HG02938 (cell line): ENCODE data around the gene UCKL1.
"Not testable (repeated sequence)": the region's sequence is repeated elsewhere in the genome, so short reads cannot be mapped to it uniquely, and the experiment has no call there.

Experiments
- ATAC-seq: cut with Tn5 transposase; IDR thresholded peaks from one replicate; pipeline ENCODE4 v1.9.1; 2021; ENCODE audit warnings: mild to moderate bottlenecking, moderate library complexity; ENCODE audit not compliant: unreplicated experiment

Gene UCKL1

DNA sequence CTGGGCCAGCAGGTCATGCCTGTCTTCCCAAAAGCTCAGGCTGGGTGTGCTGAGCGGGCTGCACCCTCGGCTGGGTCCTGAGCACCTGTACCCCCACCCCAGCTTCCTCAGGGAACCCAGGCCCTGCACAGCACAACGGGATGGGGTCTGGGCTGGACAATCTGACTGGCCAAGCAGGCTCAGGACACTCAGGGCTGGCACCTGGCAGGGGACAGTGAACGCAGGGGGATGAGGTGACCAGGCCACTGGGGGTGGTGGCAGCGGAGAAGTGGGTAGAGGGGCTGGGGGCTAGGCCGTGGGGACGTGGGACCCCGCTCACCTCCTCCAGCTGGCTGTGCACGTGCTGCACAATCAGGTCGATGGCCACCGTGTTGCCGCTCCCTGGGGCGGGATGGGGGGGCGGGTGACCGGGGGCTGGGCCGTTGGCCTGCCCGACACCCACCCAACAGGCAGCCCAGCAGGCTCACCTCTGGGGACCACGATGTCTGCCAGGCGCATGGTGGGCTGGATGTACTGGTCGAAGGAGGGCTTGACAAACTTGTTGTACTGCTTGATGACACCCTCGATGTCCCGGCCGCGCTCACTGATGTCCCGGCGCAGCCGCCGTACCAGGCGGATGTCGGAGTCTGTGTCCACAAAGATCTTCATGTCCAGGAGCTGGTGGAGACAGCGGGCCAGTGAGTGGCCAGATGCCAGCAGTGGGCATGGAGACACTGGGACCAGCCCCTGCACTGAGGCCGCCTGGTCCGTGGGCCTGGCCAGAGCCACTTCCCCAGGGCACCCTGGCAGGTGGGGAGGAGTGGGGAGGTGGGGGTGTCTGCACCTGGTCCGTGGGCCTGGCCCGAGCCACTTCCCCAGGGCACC, 11.9 kb downstream of the UCKL1 start:
- no peak for ATAC-seq

DNA sequence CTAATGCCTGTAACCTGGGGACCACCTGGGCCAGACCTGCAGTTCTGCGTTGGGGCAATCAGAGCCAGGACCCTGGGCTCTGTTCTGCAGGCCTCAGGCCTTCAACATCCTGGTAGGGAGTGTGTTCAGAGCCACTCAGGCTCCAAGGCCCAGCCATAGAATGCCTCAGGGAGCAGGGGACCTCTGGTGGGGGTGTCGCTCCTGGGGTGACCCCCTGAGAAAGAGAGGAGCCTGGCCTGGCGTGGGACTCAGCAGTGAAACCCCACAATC, 12.5 kb downstream of the UCKL1 start:
- ATAC-seq = no peak

DNA sequence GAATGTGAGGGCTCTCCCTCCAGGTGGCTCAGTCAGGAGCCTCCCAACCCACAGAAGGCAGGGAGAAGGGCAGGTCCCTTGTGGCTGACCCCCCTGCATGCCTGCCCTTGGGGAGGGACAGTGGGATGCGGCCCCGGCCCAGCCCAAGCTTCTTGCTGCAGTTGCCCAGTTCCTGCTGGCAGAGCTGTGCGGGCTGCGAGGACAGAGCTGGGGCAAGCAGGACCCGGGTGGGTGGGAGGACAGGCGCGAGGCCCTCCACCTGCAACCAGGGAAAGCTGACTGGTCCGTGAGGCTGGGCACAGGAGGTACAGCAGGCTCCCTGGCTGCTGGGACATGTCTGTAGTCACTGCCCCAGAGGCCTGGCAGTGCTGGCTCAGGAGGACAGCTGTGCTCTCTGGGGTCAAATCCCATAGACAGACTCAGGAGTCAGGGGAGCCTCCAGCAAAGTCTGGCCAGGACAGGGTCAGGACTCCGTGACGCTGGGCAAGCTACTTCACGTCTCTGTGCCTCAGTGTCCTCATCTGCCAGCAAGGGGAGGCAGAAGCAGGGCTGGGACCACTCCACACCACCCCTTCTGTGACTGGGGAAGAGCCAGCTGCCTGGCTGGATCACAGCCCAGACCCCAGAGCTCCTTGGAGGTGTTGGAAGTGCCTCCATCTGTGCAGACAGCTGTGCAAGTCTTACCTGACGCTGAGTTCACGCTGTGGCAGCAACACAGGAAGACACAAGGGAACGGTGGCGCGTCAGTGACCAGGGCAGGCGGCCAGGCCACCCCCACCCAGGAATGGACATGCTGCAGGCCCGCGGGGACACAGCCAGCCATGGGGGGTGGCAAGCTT, 13.0 kb downstream of the UCKL1 start:
- ATAC-seq = no peak

DNA sequence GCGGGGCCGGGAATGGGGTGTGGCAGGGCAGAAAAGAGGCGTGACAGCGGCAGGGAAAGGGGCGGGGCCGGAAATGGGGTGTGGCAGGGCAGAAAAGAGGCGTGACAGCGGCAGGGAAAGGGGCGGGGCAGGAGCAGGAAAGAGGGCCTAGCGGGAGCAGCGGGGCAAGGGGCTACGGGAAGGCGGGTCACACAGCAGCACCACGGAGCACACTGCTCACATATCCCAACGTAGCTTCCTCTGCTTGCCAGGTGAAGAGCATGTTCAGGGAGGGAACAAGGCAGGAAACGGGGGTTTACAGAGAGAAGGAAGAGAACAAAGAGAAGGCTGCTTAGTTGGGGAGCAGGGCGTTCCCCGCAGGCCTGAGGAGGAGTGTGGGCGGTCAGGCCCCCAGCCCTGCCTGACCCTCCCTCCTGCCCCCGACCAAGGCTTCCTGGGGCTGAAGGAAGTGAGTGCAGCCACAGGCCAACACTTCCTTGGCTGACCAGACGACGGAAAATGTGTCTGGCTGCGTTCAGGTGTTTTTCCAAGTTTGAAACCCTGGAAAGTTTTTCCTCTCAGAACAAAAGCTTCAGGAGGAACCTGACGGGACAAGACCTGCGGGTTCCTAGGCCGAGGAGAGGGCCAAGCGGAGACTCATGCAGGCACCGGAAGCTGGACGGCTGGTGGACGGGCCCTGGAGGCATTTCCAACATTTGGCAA, 13.8 kb downstream of the UCKL1 start:
- ATAC-seq = no peak

DNA sequence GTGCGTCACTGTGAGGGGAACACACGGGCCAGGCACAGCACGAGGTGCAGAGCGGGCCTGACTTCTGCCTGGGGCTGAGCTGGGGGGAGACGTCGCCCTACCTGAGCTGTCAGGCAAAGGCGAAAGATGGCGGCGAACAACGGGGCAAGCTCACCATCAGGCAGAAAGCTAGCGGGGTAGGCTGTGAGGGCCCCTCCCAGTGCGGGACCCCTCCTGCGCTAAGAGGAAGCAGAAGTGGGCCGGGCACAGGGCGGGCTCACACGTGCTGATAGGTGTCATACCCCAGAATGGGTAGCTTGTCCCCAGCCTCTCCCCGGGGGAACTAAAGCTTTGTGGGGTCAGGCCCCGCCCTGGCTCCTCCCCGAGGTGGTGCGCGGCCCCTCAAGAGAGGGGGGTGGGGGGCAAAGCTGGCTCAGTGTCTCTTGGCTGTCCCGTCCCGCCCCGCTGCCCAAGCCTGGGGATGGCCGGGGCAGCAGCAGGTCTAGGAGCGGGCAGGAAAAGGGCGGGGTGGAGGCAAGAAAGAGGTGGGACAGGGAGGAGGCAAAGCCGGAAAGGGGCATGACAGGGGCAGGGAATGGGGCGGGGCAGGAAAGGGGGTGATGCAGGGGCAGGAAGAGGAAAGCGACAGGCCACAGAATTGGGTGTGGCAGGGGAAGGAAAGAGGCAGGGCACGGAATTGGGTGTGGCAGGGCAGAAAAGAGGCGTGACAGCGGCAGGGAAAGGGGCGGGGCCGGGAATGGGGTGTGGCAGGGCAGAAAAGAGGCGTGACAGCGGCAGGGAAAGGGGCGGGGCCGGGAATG, 14.7 kb downstream of the UCKL1 start:
- no peak for ATAC-seq

DNA sequence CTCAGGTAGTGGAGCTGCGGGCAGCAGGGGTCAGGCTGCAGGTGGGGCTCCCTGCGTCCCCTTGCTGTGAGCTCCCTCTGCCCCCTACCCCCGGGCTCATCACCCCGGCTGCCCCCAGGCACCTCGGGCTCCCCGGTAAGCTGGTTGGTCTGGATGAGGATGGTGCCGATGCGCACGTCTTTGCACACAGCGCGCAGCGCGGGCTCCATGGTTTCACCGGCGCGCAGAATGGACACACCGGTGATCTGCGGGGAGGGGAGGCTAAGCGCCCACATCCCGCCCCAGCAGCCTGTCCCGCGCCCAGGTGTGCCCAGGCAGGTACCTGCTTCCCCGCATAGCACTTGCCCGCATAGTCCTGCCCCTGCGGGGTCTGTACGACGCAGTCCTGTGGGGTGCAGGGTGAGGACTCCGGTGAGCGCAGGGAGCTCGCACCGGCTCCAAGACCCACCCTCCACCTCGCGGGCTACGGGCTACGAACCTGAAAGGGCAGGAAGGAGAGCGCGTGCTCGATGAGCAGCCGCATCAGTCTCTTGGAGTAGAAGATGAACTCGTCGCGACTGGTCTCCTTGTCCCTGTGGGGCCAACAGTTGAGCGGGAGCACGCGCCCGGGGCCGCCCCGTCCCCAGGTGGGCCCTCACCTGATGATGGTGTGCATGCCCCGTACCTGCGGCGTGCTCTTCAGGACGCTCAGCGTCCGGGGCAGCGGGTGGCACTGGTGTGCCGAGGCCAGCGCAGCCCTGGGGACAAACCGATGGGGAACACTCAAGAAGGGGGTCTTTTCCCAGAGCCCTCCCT, 15.5 kb downstream of the UCKL1 start:
- ATAC-seq = no peak

DNA sequence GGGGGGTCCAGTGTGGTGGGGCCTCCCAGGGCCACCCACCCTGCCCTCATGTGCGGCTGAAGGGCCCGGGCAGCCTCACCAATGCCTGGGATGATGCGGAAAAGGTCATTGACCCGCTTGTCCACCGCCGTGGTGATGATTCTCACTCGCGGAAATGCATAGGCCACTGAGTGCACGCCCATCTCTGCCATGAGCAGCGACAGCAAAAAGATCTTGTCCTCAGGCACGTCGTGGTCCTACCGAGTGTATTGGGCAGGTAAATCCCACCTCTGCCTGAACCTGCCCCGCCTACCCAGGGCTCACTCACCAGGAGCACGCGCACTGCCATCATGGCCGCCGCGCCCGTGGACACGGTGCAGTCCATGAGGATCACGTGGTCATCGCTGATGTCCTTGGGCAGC, 16.1 kb downstream of the UCKL1 start:
- no peak for ATAC-seq

DNA sequence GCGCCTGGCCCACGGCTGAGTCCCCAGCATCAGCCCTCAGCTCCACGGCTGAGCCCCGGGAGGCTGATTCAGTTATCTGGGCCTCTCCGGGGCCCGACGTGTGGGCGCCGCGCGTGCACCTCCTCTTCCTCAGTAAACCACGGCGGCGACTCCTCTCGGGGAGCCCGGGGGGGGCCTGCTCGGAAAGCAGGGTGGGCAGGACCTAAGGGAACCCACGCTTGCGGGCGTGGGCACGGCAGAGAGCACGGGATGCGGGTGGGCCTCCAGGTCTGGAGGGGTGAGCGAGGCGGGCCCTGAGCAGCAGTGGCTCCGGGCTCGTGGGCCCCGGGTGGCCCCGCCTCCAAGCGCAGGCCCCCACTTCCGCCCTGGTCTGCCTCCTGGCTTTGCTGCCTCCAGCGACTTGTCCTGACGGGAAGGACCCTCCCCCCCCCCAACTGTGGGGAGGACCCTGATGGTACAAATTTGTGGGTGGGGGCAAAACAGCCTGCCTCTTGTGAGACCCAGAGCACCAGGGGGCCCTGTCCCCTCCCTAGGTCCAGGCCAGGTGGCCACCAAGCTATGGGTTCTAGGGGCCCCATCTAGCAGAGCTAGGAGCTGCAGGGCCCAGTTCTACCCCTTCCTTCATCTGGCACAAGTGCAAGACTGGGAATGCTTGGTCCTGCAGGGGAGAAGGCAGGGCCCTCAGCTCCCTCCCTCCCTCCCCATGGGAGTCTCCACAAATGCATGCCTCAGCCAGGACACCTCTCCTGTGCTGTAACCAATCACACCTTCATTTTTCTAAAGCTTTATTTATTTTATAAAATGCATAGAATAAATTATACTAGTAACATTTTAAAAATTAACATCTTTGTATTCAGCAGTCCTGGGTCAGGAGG, 16.9 kb downstream of the UCKL1 start:
- no peak for ATAC-seq

DNA sequence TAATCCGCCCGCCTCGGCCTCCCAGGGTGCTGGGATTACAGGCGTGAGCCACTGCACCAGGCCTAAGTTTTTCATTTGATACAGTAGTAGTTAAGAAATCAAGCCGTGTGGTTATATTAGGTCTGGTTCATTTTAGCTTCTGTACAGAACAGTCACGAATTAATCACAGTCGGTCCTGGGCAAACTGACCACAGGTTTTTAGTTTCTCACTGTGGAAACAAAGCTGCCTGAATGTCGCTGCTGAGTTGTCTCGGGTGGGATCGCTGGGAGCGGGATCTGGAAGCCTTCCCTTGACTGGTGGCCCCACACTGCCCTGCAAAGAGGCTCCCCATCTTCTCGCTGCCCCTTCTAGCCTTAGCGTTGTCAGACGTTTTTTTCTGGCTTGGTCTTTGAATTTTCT, 18.6 kb downstream of the UCKL1 start:
- ATAC-seq = no peak

DNA sequence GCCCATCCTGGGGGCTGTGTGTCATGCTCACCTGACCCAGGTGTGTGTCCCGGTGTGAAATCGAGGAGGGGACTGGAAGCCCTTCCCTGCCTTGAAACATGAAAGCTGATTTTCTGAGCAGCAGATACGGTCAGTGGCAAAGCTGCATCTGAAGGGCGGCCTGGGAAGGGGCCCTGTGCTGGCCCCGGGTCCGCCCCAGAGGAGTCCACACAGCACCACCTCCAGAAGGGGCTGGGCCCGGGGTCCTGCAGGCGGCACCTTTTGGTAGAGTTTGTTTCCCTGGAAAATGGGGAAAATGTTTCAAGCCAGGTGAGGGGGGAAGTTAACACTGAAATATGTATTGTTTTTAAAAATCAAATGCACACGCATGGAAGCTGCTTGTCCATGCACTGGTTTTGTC, 20.8 kb downstream of the UCKL1 start:
- ATAC-seq = no peak

DNA sequence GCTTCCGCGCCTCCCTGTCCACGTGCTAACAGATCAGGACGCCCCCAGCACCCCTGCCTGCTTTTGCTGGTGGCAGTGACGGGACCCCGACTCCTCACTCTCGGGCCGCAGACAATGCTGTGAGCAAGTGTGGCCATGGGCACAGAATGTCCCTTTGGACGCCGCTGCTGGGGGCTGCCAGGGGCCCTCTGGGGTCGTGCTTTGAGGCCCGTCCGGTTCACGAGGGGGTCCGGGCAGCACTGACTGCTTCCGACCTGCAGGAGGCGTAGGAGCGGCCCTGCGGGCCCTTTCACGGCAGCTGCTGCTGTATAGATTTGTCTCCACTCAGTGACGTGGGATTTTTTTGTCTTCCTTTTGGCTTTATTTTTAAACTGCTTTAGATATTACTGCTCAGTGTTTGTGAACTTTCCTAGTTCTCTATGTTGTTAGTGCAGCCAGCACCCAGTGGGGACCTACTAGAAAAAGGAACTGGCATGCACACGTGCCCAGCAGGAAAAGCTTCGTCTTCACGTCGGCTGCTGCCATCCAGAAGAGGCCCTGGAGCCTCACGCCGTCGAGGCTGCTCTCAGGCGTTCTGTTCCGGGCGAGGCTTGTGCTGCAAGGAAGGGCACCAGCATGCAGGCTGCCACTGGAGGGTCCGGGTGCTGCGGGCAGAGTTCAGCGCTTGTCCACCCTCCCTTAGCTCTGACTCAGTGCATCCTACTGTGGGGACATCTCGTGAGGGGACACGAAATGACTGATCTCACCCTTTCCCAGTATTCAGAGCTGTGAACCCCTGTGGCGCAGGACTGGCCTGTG, 21.7 kb downstream of the UCKL1 start:
- no peak for ATAC-seq

DNA sequence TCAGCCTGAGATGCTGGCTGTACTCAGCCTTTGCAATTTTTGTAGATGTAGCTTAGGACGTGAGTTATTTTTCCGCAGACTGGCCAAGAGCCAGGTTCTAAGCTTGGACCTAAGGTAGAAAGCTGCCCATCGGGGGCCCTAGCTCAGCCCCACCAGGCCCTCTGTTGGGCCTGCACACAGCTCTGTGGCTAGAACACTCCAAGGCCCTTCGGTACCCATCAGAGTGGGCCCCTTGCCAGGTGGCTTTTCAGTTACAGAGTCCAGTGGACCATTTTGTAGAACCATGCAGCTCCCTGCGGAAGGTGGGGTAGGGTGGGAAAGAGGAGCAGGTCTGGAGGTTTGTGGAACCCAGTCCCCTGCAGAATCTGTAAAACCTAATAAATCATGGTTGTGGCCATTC, 22.6 kb downstream of the UCKL1 start:
- no peak for ATAC-seq

DNA sequence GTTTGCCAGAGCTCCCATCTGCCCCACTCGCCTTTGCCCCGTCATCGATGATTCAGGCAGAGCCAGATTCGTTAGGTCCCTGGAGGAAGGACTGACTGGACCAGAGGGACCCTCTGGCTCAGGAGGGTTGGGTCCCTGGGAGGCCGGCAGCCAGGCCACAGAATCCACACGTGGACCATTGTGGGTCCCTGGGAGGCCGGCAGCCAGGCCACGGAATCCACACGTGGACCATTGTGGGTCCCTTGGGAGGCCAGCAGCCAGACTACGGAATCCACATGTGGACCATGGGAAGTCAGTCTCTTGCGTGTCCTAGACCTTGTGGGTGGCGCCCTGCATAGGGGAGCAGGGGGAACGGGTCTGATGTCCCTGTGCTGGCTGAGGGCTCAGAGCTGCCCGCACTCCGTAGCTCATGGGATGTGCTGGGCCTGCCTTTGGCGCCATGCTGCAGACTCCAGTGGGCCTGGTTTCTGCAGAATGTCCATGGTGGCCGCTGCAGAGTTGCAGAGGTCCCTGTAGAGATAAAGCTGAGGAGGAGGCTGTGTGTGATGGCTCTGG, 23.5 kb downstream of the UCKL1 start:
- ATAC-seq = no peak

DNA sequence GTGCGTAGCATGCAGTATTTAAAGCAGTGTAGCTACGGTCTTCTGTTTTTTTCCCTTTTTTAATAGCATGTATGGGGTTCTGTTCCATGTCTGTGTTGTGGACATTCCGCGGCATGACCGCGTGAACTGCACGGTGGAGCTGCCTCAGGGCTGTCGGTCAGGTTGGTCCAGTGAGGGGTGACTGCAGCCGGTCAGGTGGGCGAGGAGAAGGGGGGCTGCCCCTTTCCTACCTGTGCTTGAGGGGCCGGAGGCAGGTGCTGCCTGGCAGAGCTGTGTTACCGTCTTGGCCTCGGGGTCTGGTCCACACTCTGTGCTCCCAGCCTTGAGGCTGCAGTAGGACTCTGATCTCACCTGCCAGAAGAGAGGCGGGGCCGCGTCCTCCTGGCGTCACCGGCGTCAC, 24.5 kb downstream of the UCKL1 start:
- no peak for ATAC-seq

DNA sequence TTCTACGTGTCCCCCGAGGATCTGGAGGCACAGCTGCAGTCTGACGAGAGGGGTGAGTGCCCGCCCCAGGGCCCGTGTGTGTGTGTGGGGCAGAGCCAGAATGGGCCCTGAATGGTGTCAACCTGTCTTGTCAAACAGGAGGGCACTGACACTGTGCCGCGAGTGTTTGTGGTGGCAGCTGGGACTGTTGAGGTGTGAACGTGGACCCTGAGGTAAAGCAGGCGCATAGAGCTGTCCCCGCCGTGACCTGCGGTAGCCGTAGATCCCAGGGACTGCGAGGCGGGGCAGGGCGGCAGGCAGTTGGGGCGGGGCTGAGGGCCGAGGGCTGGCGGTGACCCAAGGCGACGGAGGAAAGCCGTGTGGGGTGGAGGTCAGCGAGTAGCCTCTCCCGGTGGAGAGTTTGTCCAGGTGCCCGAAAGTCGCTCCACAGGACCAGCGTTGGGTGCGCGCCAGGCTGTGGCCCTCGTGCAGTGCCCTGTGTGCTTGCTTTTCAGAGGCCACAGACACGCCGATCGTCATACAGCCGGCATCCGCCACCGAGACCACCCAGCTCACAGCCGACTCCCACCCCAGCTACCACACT, 25.2 kb downstream of the UCKL1 start:
- no peak for ATAC-seq

DNA sequence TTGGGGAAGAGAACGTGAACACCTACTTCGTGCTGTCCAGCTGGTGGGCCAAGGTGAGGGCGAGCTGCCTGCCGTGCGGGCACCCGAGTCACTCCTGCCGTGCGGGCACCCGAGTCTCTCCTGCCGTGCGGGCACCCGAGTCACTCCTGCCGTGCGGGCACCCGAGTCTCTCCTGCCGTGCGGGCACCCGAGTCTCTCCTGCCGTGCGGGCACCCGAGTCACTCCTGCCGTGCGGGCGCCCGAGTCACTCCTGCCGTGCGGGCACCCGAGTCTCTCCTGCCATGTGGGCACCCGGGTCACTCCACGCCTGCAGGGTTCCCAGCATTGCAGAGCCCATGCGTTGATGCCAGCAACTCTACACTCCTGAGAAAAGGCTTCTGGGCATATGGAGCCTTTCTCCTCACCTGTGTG, 26.7 kb downstream of the UCKL1 start:
- ATAC-seq = not testable (repeated sequence)

DNA sequence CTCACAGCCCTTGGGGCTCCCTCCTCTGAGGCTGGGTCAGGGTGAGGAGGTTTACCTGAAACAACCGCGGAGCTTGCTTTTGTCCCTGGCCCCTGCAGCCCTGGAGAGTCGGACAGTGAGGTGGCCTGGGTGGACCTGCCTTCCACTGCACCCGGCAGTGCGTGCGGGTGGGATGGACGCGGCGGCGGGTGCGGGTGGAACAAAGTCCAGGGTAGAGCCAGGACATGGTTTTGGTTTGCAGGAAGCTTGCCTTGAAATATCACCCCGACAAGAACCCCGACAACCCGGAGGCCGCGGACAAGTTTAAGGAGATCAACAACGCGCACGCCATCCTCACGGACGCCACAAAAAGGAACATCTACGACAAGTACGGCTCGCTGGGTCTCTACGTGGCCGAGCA, 27.1 kb downstream of the UCKL1 start:
- ATAC-seq = no peak

DNA sequence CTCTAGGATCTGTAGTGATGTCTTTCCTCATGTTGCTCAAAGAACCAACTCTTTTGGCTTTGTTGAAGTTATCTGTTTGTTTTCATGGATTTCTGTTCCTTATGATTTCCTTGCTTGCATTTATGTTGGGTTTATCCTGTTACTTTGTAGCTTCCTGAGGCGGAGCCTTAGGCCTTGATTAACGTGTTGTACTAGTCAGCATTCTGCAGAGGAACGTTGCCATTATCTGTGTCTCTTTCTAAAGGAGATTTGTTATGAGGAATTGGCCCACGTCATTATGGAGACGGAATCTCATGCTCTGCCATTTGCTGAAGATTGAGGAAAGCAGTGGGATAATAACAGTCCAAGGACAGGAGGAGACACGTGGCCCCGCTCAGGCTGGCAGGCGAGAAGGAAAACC, 29.9 kb downstream of the UCKL1 start:
- ATAC-seq = no peak
